ENCODE results near the gene SRPK3.

DNA sequence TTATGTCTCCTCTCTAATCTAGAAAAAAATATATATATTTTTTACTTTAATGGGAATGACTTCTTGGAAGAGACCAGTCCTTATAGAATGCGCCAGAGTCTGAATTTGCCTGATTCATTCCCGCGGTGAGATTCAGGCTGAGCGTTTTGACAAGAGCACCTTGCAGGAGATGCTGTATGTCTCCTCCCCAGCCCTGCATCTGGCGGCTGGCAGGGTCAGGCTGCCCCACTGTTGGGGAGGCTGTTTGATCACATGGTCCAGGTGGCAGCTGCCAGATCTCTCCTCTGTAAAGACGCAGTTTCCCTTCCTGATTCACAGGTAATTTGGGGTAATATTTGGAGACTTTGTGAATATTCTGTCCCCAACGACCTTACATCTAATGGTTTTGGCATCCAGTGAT is 39.8 kb downstream of the SRPK3 start:
- TF ChIP-seq, protein P1, sequence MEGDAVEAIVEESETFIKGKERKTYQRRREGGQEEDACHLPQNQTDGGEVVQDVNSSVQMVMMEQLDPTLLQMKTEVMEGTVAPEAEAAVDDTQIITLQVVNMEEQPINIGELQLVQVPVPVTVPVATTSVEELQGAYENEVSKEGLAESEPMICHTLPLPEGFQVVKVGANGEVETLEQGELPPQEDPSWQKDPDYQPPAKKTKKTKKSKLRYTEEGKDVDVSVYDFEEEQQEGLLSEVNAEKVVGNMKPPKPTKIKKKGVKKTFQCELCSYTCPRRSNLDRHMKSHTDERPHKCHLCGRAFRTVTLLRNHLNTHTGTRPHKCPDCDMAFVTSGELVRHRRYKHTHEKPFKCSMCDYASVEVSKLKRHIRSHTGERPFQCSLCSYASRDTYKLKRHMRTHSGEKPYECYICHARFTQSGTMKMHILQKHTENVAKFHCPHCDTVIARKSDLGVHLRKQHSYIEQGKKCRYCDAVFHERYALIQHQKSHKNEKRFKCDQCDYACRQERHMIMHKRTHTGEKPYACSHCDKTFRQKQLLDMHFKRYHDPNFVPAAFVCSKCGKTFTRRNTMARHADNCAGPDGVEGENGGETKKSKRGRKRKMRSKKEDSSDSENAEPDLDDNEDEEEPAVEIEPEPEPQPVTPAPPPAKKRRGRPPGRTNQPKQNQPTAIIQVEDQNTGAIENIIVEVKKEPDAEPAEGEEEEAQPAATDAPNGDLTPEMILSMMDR (IDR thresholded peaks at IDR 0.05) = no peak
- TF ChIP-seq POLR2A (IDR thresholded peaks at IDR 0.05) = no peak
